HEK293T (cell line): Measurements from ENCODE around the gene LOXL1.

ENCODE experiments used
- BHLHE40 ChIP-seq: fragments of 450-650 bp; IDR thresholded peaks from 2 replicates; pipeline ENCODE4 v1.6.1; 2016; ENCODE audit warnings: mild to moderate bottlenecking, moderate library complexity, borderline replicate concordance
- ELF4 ChIP-seq: fragments of 450-650 bp; IDR thresholded peaks from 2 replicates; pipeline ENCODE4 v1.6.1; 2017; ENCODE audit warnings: antibody characterized with exemption
- FOXA1 ChIP-seq: fragments of 450-650 bp; IDR thresholded peaks from 2 replicates; pipeline ENCODE4 v1.6.1; 2016; ENCODE audit warnings: mild to moderate bottlenecking
- LEF1 ChIP-seq: fragments of 450-650 bp; IDR thresholded peaks from 2 replicates; pipeline ENCODE4 v1.6.1; 2017; ENCODE audit warnings: mild to moderate bottlenecking, borderline replicate concordance
- NFRKB ChIP-seq: fragments of 450-650 bp; IDR thresholded peaks from 2 replicates; pipeline ENCODE4 v1.6.1; 2016; ENCODE audit warnings: mild to moderate bottlenecking, moderate library complexity
- TARDBP ChIP-seq: fragments of 450-650 bp; IDR thresholded peaks from 2 replicates; pipeline ENCODE4 v1.6.1; 2016

GRCh38 chr15:73962433-73962832 lies 36.2 kb downstream of the LOXL1 start:
- TF ChIP-seq TARDBP (no peak), BHLHE40 (no peak), NFRKB (no peak), FOXA1 (no peak), LEF1 (no peak), ELF4 (no peak)
